ENCODE results near the gene ZBTB42. TPM values are rescaled to one million over a fixed set of nuclear protein-coding genes. Genes with fewer than 3 reads are reported as not detected.
A peak's percentile ranks its signal among the peaks of the same experiment; 100 is the strongest.

ZBTB42 gene
- total RNA-seq, 1 experiment from 2014 or later: 1.4 TPM

GRCh38 chr14:104765517-104765916 lies 35.4 kb upstream of the ZBTB42 start:
- Histone ChIP-seq H3K4me1 (replicated peaks) (peaks cover 7% of the 10 kb centered on the region), H3K9me3 (replicated peaks) (no peaks in the 10 kb centered on the region), H3K27me3 (replicated peaks) (no peaks in the 10 kb centered on the region), H3K27ac (no peak overlapping the region), H3K36me3 (peaks cover 31% of the 10 kb centered on the region), H3K4me3 (no peak overlapping the region)
- no peak for DNase-seq (ENCODE audit: low read depth in 1 of 2, low spot score in 2 of 2)

GRCh38 chr14:104766256-104766862 lies 34.5 kb upstream of the ZBTB42 start:
- Histone ChIP-seq H3K9me3 (replicated peaks) (peaks cover 3% of the 10 kb centered on the region; the same call in 1 of the 2 replicates), H3K4me1 (replicated peaks) (peaks cover 7% of the 10 kb centered on the region), H3K36me3 (peaks cover 38% of the 10 kb centered on the region), H3K27ac (no peak overlapping the region), H3K27me3 (replicated peaks) (no peaks in the 10 kb centered on the region), H3K4me3 (no peak overlapping the region)
- DNase-seq (ENCODE audit: low read depth in 1 of 2, low spot score in 2 of 2): no peak

DNA sequence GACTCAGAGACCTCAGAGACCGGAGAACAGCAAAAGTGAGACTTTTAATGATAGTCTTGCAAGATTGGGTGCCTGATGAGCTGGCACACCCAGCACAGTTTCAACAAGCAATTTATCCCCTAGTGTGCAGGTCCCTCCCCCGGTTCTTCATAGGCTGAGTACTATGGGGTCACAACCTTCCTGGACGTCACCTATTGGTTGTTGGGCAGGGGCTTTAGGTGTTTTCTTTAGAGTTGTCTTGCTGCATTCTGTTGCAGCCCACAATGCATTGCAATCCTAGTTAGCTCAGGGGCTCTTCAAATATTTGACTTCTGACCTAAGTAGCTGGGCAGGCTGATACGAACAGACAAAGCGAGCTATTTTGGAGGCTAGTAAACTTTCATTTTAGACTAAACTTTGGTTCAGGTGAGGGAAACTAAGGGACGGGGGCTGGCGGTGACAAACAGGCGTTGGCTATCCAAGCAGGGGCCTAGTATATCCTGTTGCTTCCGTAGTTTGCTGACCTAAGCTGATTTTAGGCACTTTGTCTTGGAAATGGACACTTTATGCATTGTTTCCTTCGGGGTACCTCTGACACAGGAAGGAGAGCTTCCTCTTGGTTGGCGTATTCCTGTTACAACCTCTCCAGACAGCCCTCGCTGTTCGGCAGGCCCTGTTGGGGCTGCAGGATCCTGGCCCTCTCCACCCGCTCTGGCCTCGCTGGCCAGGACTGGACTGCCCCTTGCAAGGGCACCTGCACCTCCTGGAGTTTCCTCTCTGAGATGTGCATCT lies 33.9 kb upstream of the ZBTB42 start:
- H3K27me3 ChIP-seq (replicated peaks): no peaks in the 10 kb centered on the region
- peaks cover 7% of the 10 kb centered on the region for H3K4me1 ChIP-seq (replicated peaks)
- H3K9me3 ChIP-seq (replicated peaks): peaks cover 4% of the 10 kb centered on the region
- H3K4me3 ChIP-seq: no peak overlapping the region
- DNase-seq (ENCODE audit: low read depth in 1 of 2, low spot score in 2 of 2): no peak
- H3K27ac ChIP-seq: no peak overlapping the region
- H3K36me3 ChIP-seq: peaks cover 38% of the 10 kb centered on the region

DNA sequence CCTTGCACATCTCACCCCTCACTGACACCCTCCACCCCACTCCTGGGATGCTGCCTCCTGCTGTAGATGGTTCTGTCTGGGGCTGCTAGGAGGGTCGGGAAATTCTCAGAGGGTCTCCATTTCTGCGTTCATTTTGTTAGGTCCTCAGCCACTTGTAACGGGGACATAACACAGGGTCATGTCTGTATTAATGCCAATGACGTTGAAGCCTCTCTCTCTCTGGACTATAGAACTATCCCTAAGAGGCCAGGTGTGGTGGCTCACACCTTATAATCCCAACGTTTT lies 33.3 kb upstream of the ZBTB42 start:
- H3K27ac ChIP-seq: no peak overlapping the region
- peaks cover 7% of the 10 kb centered on the region for H3K4me1 ChIP-seq (replicated peaks)
- H3K36me3 ChIP-seq: peaks cover 38% of the 10 kb centered on the region
- no peak overlapping the region for H3K4me3 ChIP-seq
- H3K9me3 ChIP-seq (replicated peaks): peaks cover 4% of the 10 kb centered on the region
- no peaks in the 10 kb centered on the region for H3K27me3 ChIP-seq (replicated peaks)
- no peak for DNase-seq (ENCODE audit: low read depth in 1 of 2, low spot score in 2 of 2)

GRCh38 chr14:104768437-104769323 lies 32.2 kb upstream of the ZBTB42 start:
- Histone ChIP-seq H3K4me1 (replicated peaks) (peaks cover 7% of the 10 kb centered on the region), H3K9me3 (replicated peaks) (peaks cover 4% of the 10 kb centered on the region), H3K36me3 (peaks cover 48% of the 10 kb centered on the region), H3K27me3 (replicated peaks) (no peaks in the 10 kb centered on the region), H3K4me3 (no peak overlapping the region), H3K27ac (no peak overlapping the region)
- peak; percentile 60 to 84 for DNase-seq (ENCODE audit: low read depth in 1 of 2, low spot score in 2 of 2)

- peaks cover 7% of the 10 kb centered on the region for H3K4me1 ChIP-seq (replicated peaks)
- H3K27ac ChIP-seq: no peak overlapping the region
- peaks cover 4% of the 10 kb centered on the region for H3K9me3 ChIP-seq (replicated peaks)
- H3K27me3 ChIP-seq (replicated peaks): no peaks in the 10 kb centered on the region
- no peak for DNase-seq (ENCODE audit: low read depth in 1 of 2, low spot score in 2 of 2)
- H3K4me3 ChIP-seq: no peak overlapping the region
- H3K36me3 ChIP-seq: peaks cover 53% of the 10 kb centered on the region
These were observed 31.4 kb upstream of the ZBTB42 start for GRCh38 chr14:104769324-104770071.

DNA sequence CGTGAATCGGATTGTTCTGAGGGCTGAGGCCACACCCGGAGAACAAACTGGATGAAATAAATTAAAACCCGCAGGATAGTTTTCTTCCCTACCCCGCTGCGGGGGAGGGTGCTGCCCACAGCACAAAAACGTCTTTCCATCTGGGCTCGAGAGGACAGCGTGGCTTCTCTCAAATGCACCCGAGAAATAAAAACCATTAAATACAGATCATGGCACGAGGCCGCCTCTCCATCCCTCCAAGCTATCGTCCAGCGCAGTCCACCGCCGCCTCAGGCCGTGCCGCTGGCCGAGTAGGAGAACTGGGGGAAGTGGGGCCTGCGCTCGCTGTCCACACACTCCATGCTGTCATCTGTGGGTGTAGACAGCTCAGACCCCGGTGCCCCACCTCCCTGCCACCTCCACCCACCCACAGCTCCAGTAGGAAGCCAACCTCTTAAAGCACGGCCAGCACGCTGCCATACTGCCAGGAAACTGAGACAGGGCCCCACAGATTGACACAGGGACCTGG lies 30.8 kb upstream of the ZBTB42 start:
- Histone ChIP-seq H3K4me1 (replicated peaks) (peaks cover 7% of the 10 kb centered on the region), H3K4me3 (no peak overlapping the region), H3K36me3 (peaks cover 57% of the 10 kb centered on the region), H3K9me3 (replicated peaks) (peaks cover 4% of the 10 kb centered on the region), H3K27ac (no peak overlapping the region), H3K27me3 (replicated peaks) (no peaks in the 10 kb centered on the region)
- no peak for DNase-seq (ENCODE audit: low read depth in 1 of 2, low spot score in 2 of 2)

GRCh38 chr14:104770851-104771272 lies 30.0 kb upstream of the ZBTB42 start:
- Histone ChIP-seq H3K4me3 (no peak overlapping the region), H3K9me3 (replicated peaks) (peaks cover 4% of the 10 kb centered on the region), H3K4me1 (replicated peaks) (peaks cover 7% of the 10 kb centered on the region), H3K27ac (no peak overlapping the region), H3K36me3 (peaks cover 64% of the 10 kb centered on the region), H3K27me3 (replicated peaks) (no peaks in the 10 kb centered on the region)
- DNase-seq (ENCODE audit: low read depth in 1 of 2, low spot score in 2 of 2): no peak

- Histone ChIP-seq H3K4me1 (replicated peaks) (peaks cover 7% of the 10 kb centered on the region), H3K4me3 (no peak overlapping the region), H3K27me3 (replicated peaks) (no peaks in the 10 kb centered on the region), H3K36me3 (peaks cover 67% of the 10 kb centered on the region), H3K9me3 (replicated peaks) (peaks cover 4% of the 10 kb centered on the region), H3K27ac (no peak overlapping the region)
- DNase-seq (ENCODE audit: low read depth in 1 of 2, low spot score in 2 of 2): no peak
These were observed 29.5 kb upstream of the ZBTB42 start for GRCh38 chr14:104771374-104771773.

DNA sequence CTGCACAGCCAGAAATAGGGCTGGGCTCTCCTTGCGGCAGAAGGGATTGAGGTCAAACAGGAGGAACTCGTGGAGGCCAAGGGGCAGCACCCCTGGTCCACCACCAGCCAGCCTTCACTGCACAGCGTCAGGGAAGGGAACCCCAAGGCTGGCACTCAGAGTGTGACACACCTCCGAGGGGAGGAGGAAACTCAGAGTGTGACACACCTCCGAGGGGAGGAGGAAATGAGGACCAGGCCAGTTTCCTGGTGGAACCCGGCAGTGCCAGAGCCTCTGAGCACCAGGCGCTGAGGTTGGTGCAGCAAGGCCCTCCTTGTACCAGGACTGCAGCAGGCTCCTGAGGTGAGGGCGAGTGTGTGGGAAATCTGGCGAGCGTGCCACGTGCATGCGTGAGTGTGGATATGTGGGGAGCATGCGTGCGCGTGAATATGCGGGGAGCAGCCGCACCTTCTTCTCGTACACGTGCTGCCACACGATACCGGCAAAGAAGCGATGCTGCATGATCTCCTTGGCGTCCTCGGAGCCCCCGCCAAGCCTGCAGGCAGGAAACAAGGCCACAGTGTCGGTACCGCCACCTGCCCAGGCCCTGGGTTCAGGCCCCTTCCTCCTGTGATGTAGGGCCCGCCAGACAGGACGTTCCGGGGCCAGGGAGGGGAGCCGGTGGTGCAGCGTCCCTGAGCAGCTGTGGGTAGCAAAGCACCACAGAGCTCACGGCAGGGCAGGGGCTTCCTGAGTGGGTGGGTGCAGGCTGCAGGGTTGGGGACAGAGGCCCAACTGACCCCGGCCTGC lies 28.8 kb upstream of the ZBTB42 start:
- peaks cover 75% of the 10 kb centered on the region for H3K36me3 ChIP-seq
- no peaks in the 10 kb centered on the region for H3K27me3 ChIP-seq (replicated peaks)
- no peak overlapping the region for H3K4me3 ChIP-seq
- peaks cover 7% of the 10 kb centered on the region for H3K4me1 ChIP-seq (replicated peaks)
- no peak overlapping the region for H3K27ac ChIP-seq
- peaks cover 4% of the 10 kb centered on the region for H3K9me3 ChIP-seq (replicated peaks)
- no peak for DNase-seq (ENCODE audit: low read depth in 1 of 2, low spot score in 2 of 2)

DNA sequence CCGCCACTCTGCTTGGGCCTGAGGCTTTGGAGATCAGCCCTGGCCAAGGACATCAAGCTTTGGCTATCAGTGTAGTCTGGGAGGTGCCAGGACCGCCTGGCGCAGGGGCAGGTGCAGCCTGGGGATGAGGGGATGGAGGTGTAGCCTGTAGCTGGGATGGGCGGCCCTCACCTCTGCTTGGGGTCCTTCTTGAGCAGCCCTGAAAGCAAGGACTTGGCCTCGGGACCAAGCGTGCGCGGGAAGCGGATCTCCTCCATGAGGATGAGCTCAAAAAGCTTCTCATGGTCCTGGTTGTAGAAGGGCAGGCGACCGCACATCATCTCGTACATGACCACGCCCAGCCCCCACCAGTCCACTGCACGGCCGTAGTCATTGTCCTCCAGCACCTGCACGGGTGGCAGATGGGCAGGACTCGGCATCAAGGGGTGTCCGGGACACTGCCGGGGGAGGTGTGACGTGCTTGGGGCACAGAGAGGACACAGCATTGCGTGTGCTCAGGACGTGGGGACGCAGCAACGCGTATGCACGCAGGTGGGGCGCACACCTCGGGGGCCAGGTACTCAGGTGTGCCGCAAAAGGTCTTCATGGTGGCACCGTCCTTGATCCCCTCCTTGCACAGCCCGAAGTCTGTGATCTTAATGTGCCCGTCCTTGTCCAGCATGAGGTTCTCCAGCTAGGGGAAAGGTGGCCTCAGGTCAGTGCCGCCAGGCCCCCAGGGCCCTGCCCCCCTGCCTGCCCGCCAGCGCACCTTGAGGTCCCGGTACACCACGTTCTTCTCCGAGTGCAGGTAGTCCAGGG lies 28.0 kb upstream of the ZBTB42 start:
- DNase-seq (ENCODE audit: low read depth in 1 of 2, low spot score in 2 of 2): no peak
- peaks cover 4% of the 10 kb centered on the region for H3K9me3 ChIP-seq (replicated peaks)
- H3K36me3 ChIP-seq: peaks cover 78% of the 10 kb centered on the region
- no peak overlapping the region for H3K4me3 ChIP-seq
- H3K4me1 ChIP-seq (replicated peaks): peaks cover 7% of the 10 kb centered on the region
- H3K27me3 ChIP-seq (replicated peaks): no peaks in the 10 kb centered on the region
- no peak overlapping the region for H3K27ac ChIP-seq
